Activated T-cell treated with anti-CD3 and anti-CD28 coated beads, Interleukin-2, amount 50 U/mL, for 1 hour (primary cell): ENCODE measurements around the gene MED23.
"Not testable (repeated sequence)": the region's sequence is repeated elsewhere in the genome, so short reads cannot be mapped to it uniquely, and the experiment has no call there.

Source experiments
- DNase-seq: peaks from one replicate; pipeline ENCODE4 v3.0.0-alpha.2; 2020

Gene MED23

GRCh38 chr6:131572686-131573415, 55.2 kb downstream of the MED23 start, which contains the start of gene ARG1:
Gene ARG1 (plus strand): TSS chr6:131573226. CDS start chr6:131573283, 57 bp downstream.
- DNase-seq: no peak

DNA sequence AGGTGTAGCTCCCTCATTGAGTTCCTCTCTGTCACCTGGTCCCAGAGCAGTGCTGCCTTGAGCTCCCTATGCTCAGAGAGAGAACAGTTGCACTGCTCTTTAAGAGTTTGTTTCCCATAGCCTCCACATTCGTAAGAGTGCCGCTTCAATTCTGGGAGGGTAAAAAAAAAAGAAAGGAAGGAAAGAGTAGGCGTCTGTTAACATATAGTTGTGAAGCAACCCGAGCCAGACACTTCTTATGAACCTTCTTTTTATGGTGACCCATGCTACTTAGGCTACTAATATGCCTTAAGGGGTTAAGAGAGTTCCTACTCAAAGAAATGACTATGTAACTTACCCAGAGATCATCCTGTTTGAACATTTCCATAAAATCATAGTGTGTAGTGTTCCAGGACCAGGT, 59.3 kb downstream of the MED23 start:
- DNase-seq: no peak

- DNase-seq: no peak
These were observed 63.0 kb downstream of the MED23 start for GRCh38 chr6:131565056-131565455.

DNA sequence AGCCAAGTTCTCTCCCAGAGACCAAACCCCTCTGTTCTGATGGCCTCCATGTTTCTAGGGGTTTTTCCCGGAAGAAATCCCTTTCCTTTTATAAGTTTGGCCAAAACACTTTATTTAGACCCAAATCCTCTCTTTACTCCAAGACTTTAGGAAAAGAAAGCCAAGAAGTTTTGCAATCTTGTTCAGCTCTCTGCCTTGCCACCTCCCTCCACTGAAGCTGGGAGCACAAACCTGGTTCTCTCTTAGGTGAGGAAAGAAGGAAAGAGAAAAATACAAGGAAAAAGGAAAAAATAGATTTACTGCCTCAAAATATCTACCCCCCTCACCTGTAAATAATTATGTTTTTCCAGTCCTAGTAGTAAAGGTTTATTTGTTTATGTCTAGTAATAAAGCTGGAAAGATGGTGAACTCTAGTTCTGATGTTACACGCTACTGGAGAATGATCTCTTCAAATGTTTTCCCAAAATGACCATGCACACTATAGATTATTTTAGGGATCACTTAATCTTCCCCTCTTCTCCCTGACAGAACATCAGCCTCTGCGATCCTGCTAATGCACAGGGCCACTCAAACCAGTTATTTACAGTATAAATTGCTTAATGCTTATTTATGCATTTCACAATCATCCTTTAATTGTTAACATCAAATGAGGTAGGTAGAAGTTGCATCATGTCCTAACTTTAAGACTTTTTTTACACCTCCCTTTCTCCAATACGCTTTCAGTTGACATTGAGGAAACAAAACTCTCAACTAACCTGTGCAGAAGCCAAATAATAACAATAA, 65.9 kb downstream of the MED23 start:
- no peak for DNase-seq

GRCh38 chr6:131558922-131559321, 69.1 kb downstream of the MED23 start:
- DNase-seq: no peak

DNA sequence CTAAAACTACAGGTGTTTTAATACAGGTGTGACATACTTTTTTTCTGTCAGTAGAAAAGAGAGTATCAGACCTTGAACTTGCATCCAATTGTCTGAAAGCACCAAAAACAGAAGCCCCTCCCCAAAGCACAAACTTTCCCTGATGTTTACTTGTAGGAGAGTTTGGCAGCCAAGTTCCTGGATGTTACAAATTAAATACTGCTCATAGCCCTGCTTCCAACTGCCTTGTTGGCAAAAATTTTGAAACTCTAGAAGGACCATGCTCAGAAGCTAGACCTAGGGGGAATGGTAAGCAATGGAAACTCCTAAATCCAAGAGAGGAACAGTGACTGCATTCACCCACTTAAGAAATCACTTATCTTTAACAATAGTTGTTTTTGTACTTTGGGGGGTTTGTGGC, 72.0 kb downstream of the MED23 start:
- no peak for DNase-seq

GRCh38 chr6:131552572-131552971, 75.5 kb downstream of the MED23 start:
- DNase-seq: no peak

GRCh38 chr6:131551902-131552301, 76.1 kb downstream of the MED23 start:
- no peak for DNase-seq

DNA sequence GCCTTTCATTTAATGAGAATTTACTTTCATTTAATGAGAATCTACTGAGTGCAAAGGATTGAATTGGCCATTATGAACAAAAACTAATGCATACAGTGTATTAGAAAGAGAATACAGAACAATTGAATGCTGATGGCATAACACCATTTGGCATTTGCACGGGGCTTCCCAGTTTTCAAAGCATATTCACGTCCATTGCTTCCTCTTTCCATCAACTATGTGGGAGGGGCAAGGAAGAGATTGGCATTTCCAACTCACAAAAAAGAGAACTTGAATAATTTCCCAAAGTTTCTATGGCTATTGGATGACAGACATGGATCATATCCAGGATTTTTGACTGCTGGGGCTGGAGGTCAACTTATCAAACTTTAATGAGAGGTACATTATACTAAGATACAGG, 78.2 kb downstream of the MED23 start:
- no peak for DNase-seq

GRCh38 chr6:131548441-131548840, 79.6 kb downstream of the MED23 start:
- no peak for DNase-seq

GRCh38 chr6:131547488-131547887, 80.6 kb downstream of the MED23 start:
- DNase-seq: no peak

- no peak for DNase-seq
These were observed 82.7 kb downstream of the MED23 start for GRCh38 chr6:131545317-131545716.

GRCh38 chr6:131538615-131539014, 89.4 kb downstream of the MED23 start:
- not testable (repeated sequence) for DNase-seq

DNA sequence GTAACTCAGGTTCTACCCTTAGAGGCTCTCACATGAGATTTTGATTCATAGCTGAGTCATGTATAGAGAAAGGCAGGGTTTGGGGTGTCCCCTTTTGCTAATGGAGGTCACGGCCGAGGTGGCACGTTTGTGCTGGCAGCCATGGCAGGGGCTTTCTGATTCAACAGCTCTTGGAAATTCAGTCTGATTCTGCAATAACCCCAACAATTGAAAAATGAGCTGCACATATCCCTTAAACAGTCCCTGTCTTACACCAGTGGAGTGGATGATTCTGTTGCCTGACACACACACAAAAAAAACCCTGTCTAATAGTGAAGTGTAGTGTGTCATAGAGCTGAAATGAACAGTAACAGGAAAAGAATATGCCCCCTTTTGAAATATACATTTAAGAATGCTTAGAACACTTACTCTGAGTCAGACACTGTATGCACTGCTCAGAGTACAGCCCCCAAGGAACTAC, 95.4 kb downstream of the MED23 start:
- no peak for DNase-seq

DNA sequence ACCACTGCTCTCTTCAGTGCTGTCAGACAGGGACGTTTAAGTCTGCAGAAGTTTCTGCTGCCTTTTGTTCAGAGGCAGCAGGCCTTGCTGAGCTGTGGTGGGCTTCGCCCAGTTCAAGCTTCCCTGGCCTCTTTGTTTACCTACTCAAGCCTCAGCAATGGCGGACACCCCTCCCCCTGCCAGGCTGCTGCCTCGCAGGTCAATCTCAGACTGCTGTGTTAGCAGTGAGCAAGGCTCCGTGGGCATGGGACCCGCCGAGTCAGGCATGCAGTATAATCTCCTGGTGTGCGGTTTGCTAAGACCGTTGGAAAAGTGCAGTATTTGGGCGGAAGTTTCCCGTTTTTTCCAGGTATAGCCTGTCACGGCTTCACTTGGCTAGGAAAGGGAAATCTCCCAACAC, 96.4 kb downstream of the MED23 start:
- not testable (repeated sequence) for DNase-seq

GRCh38 chr6:131530936-131531335, 97.1 kb downstream of the MED23 start:
- not testable (repeated sequence) for DNase-seq

- DNase-seq: no peak
These were observed 103.2 kb downstream of the MED23 start for GRCh38 chr6:131524695-131525336.

GRCh38 chr6:131523988-131524673, 103.9 kb downstream of the MED23 start:
- DNase-seq: no peak
